Hepatic stellate cell (primary cell): Measurements from ENCODE around the gene SKIL.

ENCODE experiments used
- DNase-seq: peaks from one replicate; pipeline ENCODE4 v3.0.0; 2011; ENCODE audit warnings: low spot score

The SKIL gene

DNA sequence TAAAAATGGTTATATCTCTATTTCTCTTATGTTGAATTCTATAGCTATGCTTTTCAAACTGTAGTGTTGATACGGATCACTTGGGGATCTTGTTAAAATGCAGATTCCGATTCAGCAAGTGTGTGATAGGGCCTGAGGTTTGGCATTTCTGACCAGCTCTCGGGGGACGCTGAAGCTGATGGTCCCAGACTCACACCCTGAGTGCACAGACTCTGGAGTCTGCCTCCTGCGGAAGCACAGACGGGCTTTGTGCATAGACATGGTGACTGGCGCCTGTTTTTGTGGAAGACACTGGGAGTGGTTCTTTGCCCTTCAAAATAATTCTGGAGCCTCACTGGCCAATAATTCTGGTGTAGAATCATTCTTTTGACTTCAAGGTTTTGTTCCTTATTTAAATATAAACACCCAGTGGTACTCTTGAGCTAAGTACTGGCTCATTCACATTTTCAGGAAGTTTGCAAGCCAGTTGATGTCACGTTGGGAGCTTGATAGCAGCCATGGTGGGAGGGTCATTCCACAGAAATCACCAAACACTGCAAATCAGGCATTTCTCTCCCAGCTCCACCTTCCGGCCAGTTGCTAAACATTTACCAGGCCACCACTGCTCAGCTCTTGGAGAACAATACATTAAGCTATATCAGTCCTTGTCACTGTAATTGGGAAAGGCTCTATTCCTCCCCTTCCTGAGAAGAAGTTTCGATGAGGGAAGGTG lies 80.3 kb downstream of the SKIL start:
- no peak for DNase-seq

DNA sequence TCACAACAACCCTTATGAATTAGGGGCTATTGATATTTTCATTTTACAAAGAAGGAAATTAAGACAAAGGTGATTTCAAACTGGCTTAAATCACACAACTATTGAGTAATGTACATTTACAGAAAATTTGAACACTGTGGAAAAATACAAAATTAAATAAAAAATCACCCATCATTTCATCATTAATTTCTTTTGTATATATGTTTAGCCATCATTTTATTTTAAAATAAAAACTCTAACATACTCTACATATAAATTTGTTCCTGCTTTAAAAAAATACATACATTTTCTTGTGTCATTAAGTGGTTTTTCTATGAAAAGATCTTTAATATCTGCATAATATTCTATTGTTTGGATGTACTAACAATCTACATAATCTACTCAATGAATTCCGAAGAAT lies 81.3 kb downstream of the SKIL start:
- DNase-seq: no peak

GRCh38 chr3:170440344-170440743 lies 82.8 kb downstream of the SKIL start:
- no peak for DNase-seq

- no peak for DNase-seq
These were observed 83.9 kb downstream of the SKIL start for GRCh38 chr3:170441412-170441811.

- DNase-seq: no peak
These were observed 85.4 kb downstream of the SKIL start for GRCh38 chr3:170442947-170443346.

DNA sequence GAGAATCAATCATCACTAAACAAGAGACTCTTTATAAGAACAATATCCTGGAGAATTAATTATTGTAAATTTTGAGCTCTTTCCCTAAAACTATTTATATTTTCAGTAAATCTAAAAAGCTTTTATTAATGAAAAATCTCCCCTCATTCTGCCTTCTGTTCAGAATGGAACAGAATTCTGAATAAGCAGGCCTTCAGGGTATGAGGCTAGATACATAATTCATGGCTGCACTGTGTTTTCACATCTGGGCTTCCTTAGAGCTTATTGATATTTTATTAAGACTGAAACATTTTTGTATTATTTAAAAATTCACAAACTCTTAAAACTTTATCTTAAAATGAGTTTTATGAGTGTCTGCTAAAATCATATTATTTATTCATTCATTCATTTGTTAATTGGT lies 85.9 kb downstream of the SKIL start:
- DNase-seq: no peak
